ENCODE results near the gene GALNT6.

GALNT6 gene

GRCh38 chr12:51405801-51406207, 14.6 kb upstream of the GALNT6 start:
- no peak for DNase-seq

GRCh38 chr12:51404627-51405026, 13.4 kb upstream of the GALNT6 start:
- no peak for DNase-seq

- DNase-seq: no peak
These were observed 12.5 kb upstream of the GALNT6 start for GRCh38 chr12:51403681-51404136.

- no peak for DNase-seq
These were observed 12.0 kb upstream of the GALNT6 start for GRCh38 chr12:51403159-51403558.

GRCh38 chr12:51401900-51402299, 10.7 kb upstream of the GALNT6 start:
- DNase-seq: no peak

- DNase-seq: no peak
These were observed 10.3 kb upstream of the GALNT6 start for GRCh38 chr12:51401486-51401885.

- no peak for DNase-seq
These were observed 9.8 kb upstream of the GALNT6 start for GRCh38 chr12:51401020-51401419.

- DNase-seq: no peak
These were observed 8.7 kb upstream of the GALNT6 start for GRCh38 chr12:51399891-51400290.

GRCh38 chr12:51397670-51398069, 6.5 kb upstream of the GALNT6 start:
- DNase-seq: no peak

GRCh38 chr12:51395283-51396230, 4.4 kb upstream of the GALNT6 start:
- no peak for DNase-seq

GRCh38 chr12:51393676-51394545, 2.7 kb upstream of the GALNT6 start:
- DNase-seq: no peak

GRCh38 chr12:51392556-51393237, 1.5 kb upstream of the GALNT6 start:
- DNase-seq: no peak

- DNase-seq: no peak
These were observed 319 bp downstream of the GALNT6 start for GRCh38 chr12:51390891-51391282.

- DNase-seq: no peak
These were observed 749 bp downstream of the GALNT6 start for GRCh38 chr12:51390457-51390856.

- no peak for DNase-seq
These were observed 1.8 kb downstream of the GALNT6 start for GRCh38 chr12:51389302-51389999.

- DNase-seq: no peak
These were observed 2.4 kb downstream of the GALNT6 start for GRCh38 chr12:51388846-51389245.

GRCh38 chr12:51388069-51388799, 3.0 kb downstream of the GALNT6 start:
- no peak for DNase-seq

- no peak for DNase-seq
These were observed 4.9 kb downstream of the GALNT6 start for GRCh38 chr12:51386351-51386750.

- no peak for DNase-seq
These were observed 7.8 kb downstream of the GALNT6 start for GRCh38 chr12:51383269-51383905.

- no peak for DNase-seq
These were observed 9.0 kb downstream of the GALNT6 start for GRCh38 chr12:51382173-51382572.
